ENCODE data around the gene HOXB2. TPM values are rescaled to one million over a fixed set of nuclear protein-coding genes. Genes with fewer than 3 reads are reported as not detected.
A peak's percentile ranks its signal among the peaks of the same experiment; 100 is the strongest.

HOXB2 gene
- total and polyA plus RNA-seq, 2 of the 8 experiments (the other 6 are each of a cell fraction or from before 2014, with no cell fraction given) = not detected

GRCh38 chr17:48593126-48593829, 48.4 kb upstream of the HOXB2 start, which contains the start of gene HOXB5 (continued):
- no peak for TF ChIP-seq GABPA (IDR thresholded peaks at IDR 0.05; ENCODE audit: borderline replicate concordance, insufficient read depth, low read length)
- peak; percentile 21; the same call in 1 of the 2 replicates for TF ChIP-seq MAX (IDR thresholded peaks at IDR 0.05)
- TF ChIP-seq SIRT6 (IDR thresholded peaks at IDR 0.05; ENCODE audit: low read length) = no peak
- peak; percentile 83 for TF ChIP-seq RNF2 (IDR thresholded peaks at IDR 0.05; ENCODE audit: borderline replicate concordance, low read depth, low read length, missing control alignments, poor library complexity, severe bottlenecking)
- TF ChIP-seq FOSL1 (IDR thresholded peaks at IDR 0.05; ENCODE audit: insufficient read depth, low read depth, low read length) = no peak
- TF ChIP-seq GTF2F1 (IDR thresholded peaks at IDR 0.05; ENCODE audit: borderline replicate concordance, low read depth, low read length) = no peak
- no peak for TF ChIP-seq JUND (IDR thresholded peaks at IDR 0.05; ENCODE audit: low read length)
- peak; percentile 80 for TF ChIP-seq EZH2 (IDR thresholded peaks at IDR 0.05; ENCODE audit: low read depth, low read length, severe bottlenecking)
- TF ChIP-seq CBX8 (IDR thresholded peaks at IDR 0.05; ENCODE audit: borderline replicate concordance, low read depth, low read length) = peak; percentile 82; the same call in 1 of the 2 replicates
